DOHH2 (cell line): ENCODE measurements around the gene RER1.

Experiments
- EZH2phosphoT487 ChIP-seq: fragments of 200-600 bp; sonication (generic); IDR thresholded peaks from 2 replicates; pipeline ENCODE4 v1.6.1; 2017; ENCODE audit warnings: borderline replicate concordance, mild to moderate bottlenecking, antibody characterized with exemption, low read length, moderate library complexity, mixed read lengths
- TF ChIP-seq, protein P1 (sequence below): fragments of 200-600 bp; sonication (generic); IDR thresholded peaks from one replicate; pipeline ENCODE4 v1.5.1; 2014; ENCODE audit warnings: antibody characterized with exemption, mild to moderate bottlenecking, low read depth, low read length; ENCODE audit not compliant: poor library complexity, severe bottlenecking

DNA sequence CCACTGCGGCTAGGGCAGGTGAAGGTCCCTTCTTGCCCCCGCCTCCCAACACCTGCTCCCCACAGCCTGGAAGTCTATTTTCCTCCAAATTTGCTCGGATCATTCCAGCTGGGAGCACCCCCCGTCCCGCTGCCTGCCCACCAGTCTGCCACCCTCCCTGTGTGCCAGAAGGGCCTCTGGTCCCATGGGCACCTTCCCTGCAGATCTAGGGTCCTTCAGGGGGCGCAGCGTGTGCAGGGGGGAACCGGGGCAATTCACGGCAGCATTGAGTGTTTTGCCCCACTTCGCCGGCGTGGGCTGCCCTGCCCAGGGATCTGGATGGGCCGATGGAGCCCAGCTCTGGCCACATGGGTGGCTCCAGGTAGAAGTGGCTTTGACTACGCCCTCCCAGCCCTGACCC is 47.0 kb downstream of the RER1 start:
- TF ChIP-seq, protein P1, sequence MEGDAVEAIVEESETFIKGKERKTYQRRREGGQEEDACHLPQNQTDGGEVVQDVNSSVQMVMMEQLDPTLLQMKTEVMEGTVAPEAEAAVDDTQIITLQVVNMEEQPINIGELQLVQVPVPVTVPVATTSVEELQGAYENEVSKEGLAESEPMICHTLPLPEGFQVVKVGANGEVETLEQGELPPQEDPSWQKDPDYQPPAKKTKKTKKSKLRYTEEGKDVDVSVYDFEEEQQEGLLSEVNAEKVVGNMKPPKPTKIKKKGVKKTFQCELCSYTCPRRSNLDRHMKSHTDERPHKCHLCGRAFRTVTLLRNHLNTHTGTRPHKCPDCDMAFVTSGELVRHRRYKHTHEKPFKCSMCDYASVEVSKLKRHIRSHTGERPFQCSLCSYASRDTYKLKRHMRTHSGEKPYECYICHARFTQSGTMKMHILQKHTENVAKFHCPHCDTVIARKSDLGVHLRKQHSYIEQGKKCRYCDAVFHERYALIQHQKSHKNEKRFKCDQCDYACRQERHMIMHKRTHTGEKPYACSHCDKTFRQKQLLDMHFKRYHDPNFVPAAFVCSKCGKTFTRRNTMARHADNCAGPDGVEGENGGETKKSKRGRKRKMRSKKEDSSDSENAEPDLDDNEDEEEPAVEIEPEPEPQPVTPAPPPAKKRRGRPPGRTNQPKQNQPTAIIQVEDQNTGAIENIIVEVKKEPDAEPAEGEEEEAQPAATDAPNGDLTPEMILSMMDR = no peak
- TF ChIP-seq EZH2phosphoT487 = no peak
